IPS-15b (cell line): Measurements from ENCODE around the gene C16orf89.
"Not testable (repeated sequence)": the region's sequence is repeated elsewhere in the genome, so short reads cannot be mapped to it uniquely, and the experiment has no call there.

Source experiments
- H3K27me3 ChIP-seq: one replicate; pipeline ENCODE4 v1.6.1; 2013; ENCODE audit warnings: low read length; ENCODE audit not compliant: control insufficient read depth, insufficient read depth
- H3K36me3 ChIP-seq: one replicate; pipeline ENCODE4 v1.6.1; 2013; ENCODE audit warnings: low read length; ENCODE audit not compliant: control insufficient read depth, insufficient read depth
- H3K4me1 ChIP-seq: one replicate; pipeline ENCODE4 v1.6.1; 2013; ENCODE audit warnings: mild to moderate bottlenecking, low read length; ENCODE audit not compliant: control insufficient read depth, insufficient read depth
- H3K4me3 ChIP-seq: one replicate; pipeline ENCODE4 v1.5.1; 2013; ENCODE audit warnings: low read depth, low read length
- H3K9ac ChIP-seq: one replicate; pipeline ENCODE4 v1.6.1; 2013; ENCODE audit warnings: low read depth, mild to moderate bottlenecking, low read length
- H3K9me3 ChIP-seq: one replicate; pipeline ENCODE4 v1.6.1; 2013; ENCODE audit warnings: mild to moderate bottlenecking, low read length; ENCODE audit not compliant: control insufficient read depth, insufficient read depth

C16orf89 gene

DNA sequence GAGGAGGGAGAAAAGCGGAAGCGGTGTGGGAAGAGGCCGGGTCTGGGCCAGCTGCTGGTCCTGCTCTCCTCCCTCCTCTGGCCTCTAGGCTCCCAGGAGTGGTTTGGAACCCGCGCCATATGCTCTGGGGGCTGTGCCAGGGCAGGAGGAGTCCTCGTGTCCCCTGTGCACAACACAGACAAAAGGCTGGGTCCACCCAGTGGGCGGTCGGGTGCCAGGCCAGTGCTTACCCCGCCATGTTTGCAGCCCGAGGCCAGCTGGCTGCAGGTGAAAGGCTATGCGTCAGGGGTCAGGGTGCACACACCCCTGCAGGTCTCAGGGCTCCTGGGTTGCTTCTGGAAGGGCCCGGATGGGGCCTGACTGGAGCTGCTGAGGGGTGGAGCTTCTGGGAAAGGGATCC lies 14.7 kb upstream of the C16orf89 start:
- not testable (repeated sequence) for H3K9me3 ChIP-seq, H3K27me3 ChIP-seq, H3K4me1 ChIP-seq, H3K9ac ChIP-seq, H3K4me3 ChIP-seq
- H3K36me3 ChIP-seq, result peaks cover 20% of the 10 kb centered on the region

DNA sequence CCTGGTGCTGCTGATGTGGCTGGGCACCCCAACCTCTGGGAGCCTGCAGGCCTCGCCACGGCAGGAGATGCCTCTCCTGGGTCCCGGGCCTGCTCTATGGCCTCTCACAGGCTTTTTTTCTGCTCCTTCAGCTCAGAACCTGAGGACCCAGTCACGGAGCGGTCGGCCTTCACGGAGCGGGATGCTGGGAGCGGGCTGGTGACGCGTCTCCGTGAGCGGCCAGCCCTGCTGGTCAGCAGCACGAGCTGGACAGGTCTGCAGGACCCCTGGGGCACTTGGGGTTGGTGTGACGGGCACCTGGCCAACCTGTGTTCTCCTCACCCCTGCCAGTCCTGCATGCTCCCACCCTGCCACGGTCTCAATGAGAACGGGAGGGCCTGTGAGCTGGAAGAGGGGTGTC lies 12.9 kb upstream of the C16orf89 start:
- no peaks in the 10 kb centered on the region for H3K9me3 ChIP-seq
- no peak overlapping the region for H3K9ac ChIP-seq
- H3K27me3 ChIP-seq, result no peaks in the 10 kb centered on the region
- no peaks in the 10 kb centered on the region for H3K4me1 ChIP-seq
- H3K36me3 ChIP-seq, result peaks cover 23% of the 10 kb centered on the region
- no peak overlapping the region for H3K4me3 ChIP-seq

DNA sequence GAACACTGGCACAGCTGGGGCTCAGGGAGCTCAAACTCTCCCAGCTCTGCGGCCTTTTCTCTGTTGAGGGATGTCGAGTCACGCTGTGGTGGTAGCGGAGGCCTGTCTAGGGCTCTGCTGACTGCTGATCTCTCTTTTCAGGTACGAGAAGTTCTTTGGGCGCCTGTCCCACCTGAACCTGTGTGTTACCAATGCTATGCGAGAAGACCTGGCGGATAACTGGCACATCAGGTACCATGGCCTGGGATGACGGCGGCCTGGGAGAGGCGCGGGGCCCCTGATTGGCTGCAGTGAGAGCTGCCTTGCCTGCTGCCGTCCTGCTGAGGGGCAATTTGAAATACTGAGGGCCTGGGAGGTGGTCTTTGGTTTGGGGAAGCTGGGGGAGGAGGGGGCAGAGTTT lies 11.5 kb upstream of the C16orf89 start:
- H3K4me3 ChIP-seq, result no peak overlapping the region
- no peaks in the 10 kb centered on the region for H3K4me1 ChIP-seq
- H3K27me3 ChIP-seq, result no peaks in the 10 kb centered on the region
- H3K9me3 ChIP-seq, result no peaks in the 10 kb centered on the region
- peaks cover 23% of the 10 kb centered on the region for H3K36me3 ChIP-seq
- H3K9ac ChIP-seq, result no peak overlapping the region

GRCh38 chr16:5075637-5076036 lies 9.9 kb upstream of the C16orf89 start:
- H3K4me3 ChIP-seq, result no peak overlapping the region
- H3K27me3 ChIP-seq, result no peaks in the 10 kb centered on the region
- H3K9me3 ChIP-seq, result no peaks in the 10 kb centered on the region
- H3K36me3 ChIP-seq, result peaks cover 23% of the 10 kb centered on the region
- H3K4me1 ChIP-seq, result no peaks in the 10 kb centered on the region
- H3K9ac ChIP-seq, result no peak overlapping the region

GRCh38 chr16:5073771-5074170 lies 8.0 kb upstream of the C16orf89 start:
- not testable (repeated sequence) for H3K4me3 ChIP-seq, H3K4me1 ChIP-seq
- H3K36me3 ChIP-seq, result peaks cover 23% of the 10 kb centered on the region

DNA sequence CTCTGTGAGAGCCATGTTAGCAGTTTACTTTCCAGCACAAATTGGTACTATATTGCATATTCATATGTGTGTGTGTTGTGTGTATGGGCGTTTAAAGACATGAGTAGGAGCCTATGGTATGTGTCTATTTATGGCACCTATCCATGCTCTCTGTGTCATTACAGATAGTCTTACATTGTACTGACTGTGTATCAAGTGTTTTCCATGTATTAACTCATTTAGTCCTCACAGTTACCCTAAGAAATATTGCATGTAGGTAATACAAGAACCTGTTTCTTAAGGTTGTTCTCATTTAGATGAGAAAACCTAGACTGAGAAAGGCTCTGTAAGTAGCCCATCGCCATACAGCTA lies 7.5 kb upstream of the C16orf89 start:
- Histone ChIP-seq H3K36me3 (peaks cover 18% of the 10 kb centered on the region), H3K9ac (no peak overlapping the region), H3K4me3 (no peak overlapping the region), H3K27me3 (no peaks in the 10 kb centered on the region), H3K4me1 (no peaks in the 10 kb centered on the region), H3K9me3 (no peaks in the 10 kb centered on the region)

More at GRCh38 chr16:5073771-5074170, 8.0 kb upstream of the C16orf89 start:
- not testable (repeated sequence) for H3K9me3 ChIP-seq, H3K9ac ChIP-seq, H3K27me3 ChIP-seq

GRCh38 chr16:5072334-5073278 lies 6.8 kb upstream of the C16orf89 start:
- Histone ChIP-seq H3K27me3 (no peaks in the 10 kb centered on the region), H3K4me3 (peak overlapping the region; percentile 88), H3K36me3 (peaks cover 15% of the 10 kb centered on the region), H3K4me1 (no peaks in the 10 kb centered on the region), H3K9me3 (no peaks in the 10 kb centered on the region), H3K9ac (peak overlapping the region; percentile 71)

GRCh38 chr16:5071681-5072333 lies 6.1 kb upstream of the C16orf89 start, which contains the start of gene ALG1:
ALG1 (plus strand) TSS chr16:5071843; CDS start chr16:5071850, 7 bp downstream.
- no peaks in the 10 kb centered on the region for H3K9me3 ChIP-seq
- peak within 1 kb of the TSS; percentile 71 for H3K9ac ChIP-seq
- peak within 1 kb of the TSS; percentile 88 for H3K4me3 ChIP-seq
- no peaks in the 10 kb centered on the region for H3K4me1 ChIP-seq
- peaks cover 11% of the 10 kb centered on the region for H3K36me3 ChIP-seq
- H3K27me3 ChIP-seq, result no peaks in the 10 kb centered on the region

DNA sequence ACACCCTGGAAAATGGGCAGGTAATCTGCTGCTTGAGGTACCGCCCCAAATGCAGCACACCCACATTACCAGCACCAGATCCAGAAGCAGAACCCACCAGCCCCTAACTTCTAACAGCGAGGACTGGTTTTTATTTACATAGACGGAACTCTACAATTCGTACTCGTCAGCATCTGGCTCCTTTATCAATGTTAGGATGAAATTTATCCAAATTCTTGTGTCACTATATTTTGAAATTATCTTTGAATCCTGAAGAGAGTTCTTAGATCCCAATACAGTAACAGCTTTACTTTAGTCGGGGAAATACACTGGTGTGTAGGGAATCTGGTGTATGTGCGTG lies 5.6 kb upstream of the C16orf89 start:
- H3K9ac ChIP-seq, result no peak overlapping the region
- peaks cover 11% of the 10 kb centered on the region for H3K36me3 ChIP-seq
- no peaks in the 10 kb centered on the region for H3K4me1 ChIP-seq
- H3K27me3 ChIP-seq, result no peaks in the 10 kb centered on the region
- H3K9me3 ChIP-seq, result no peaks in the 10 kb centered on the region
- H3K4me3 ChIP-seq, result peak overlapping the region; percentile 88

- Histone ChIP-seq H3K27me3 (no peaks in the 10 kb centered on the region), H3K4me3 (no peak overlapping the region), H3K9me3 (no peaks in the 10 kb centered on the region), H3K9ac (no peak overlapping the region), H3K36me3 (peaks cover 5% of the 10 kb centered on the region), H3K4me1 (no peaks in the 10 kb centered on the region)
These were observed 4.9 kb upstream of the C16orf89 start for GRCh38 chr16:5070431-5071186.

DNA sequence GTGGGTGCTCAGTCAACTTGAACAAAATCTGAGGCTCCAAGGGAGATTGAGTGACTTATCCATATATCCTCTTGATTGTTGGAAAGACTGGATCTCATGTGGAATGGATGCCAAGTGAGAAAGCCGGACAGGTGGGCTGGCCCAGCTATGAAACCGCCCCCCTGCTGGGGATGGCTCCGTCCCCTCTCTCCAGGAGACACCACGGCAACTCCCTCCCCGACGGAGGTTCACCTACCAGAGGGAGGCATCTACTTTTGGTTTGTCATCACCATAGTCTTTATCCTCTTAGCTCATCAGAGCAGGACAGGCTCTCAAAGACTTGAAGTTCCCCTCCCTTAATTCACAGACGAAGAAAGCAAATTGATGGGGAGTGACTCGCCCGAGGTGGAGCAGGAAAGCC lies 4.1 kb upstream of the C16orf89 start:
- H3K9ac ChIP-seq, result no peak overlapping the region
- no peaks in the 10 kb centered on the region for H3K9me3 ChIP-seq
- no peaks in the 10 kb centered on the region for H3K36me3 ChIP-seq
- no peak overlapping the region for H3K4me3 ChIP-seq
- H3K27me3 ChIP-seq, result no peaks in the 10 kb centered on the region
- no peaks in the 10 kb centered on the region for H3K4me1 ChIP-seq
